MCF 10A (cell line): ENCODE measurements around the gene MOB2. TPM values are rescaled to one million over a fixed set of nuclear protein-coding genes. Genes with fewer than 3 reads are reported as not detected.
"Not testable (repeated sequence)": the region's sequence is repeated elsewhere in the genome, so short reads cannot be mapped to it uniquely, and the experiment has no call there.

ENCODE experiments used
- BruUV-seq: library from RNA; stranded (reverse); fragments of 400-500 nt; replicated peaks from 2 replicates; lab custom pipeline; 2021; lab: Mats Ljungman, UMichigan
- CTCF ChIA-PET: fragments of 300-600 bp; sonication (Branson Sonifier 250); formaldehyde crosslinking; extraction: SDS; loops from one replicate; lab custom pipeline; 2021; ENCODE audit warnings: antibody characterized with exemption, inconsistent platforms; lab: Yijun Ruan, JAX
- POLR2A ChIA-PET: fragments of 300-600, 350-650 bp; sonication (Branson Sonifier 250); formaldehyde crosslinking; extraction: SDS; loops from one replicate; lab custom pipeline; 2020; ENCODE audit warnings: antibody characterized with exemption, inconsistent platforms; lab: Yijun Ruan, JAX
- DNase-seq: peaks from one replicate; pipeline ENCODE4 v3.0.0-alpha.2; 2018; ENCODE audit not compliant: unreplicated experiment
- H3K27ac Mint-ChIP-seq: one replicate; pipeline ENCODE4 v1.8.0; 2022; ENCODE audit warnings: mild to moderate bottlenecking, low read depth, mixed read lengths; ENCODE audit not compliant: unreplicated experiment
- H3K27me3 Mint-ChIP-seq: one replicate; pipeline ENCODE4 v1.8.0; 2022; ENCODE audit warnings: mixed read lengths; ENCODE audit not compliant: insufficient read depth, unreplicated experiment
- H3K36me3 Mint-ChIP-seq: one replicate; pipeline ENCODE4 v1.8.0; 2022; ENCODE audit warnings: mild to moderate bottlenecking, moderate library complexity, mixed read lengths; ENCODE audit not compliant: insufficient read depth, unreplicated experiment
- H3K4me1 Mint-ChIP-seq: one replicate; pipeline ENCODE4 v1.8.0; 2022; ENCODE audit warnings: mixed read lengths; ENCODE audit not compliant: insufficient read depth, unreplicated experiment
- H3K4me3 Mint-ChIP-seq: one replicate; pipeline ENCODE4 v1.8.0; 2022; ENCODE audit warnings: mild to moderate bottlenecking, moderate library complexity, mixed read lengths; ENCODE audit not compliant: unreplicated experiment
- H3K9me3 Mint-ChIP-seq: one replicate; pipeline ENCODE4 v1.8.0; 2022; ENCODE audit warnings: mixed read lengths; ENCODE audit not compliant: unreplicated experiment
- intact Hi-C: fragments of 100-400 bp; cut with micrococcal nuclease; formaldehyde crosslinking; loops from 2 replicates; pipeline ENCODE4 v1.14.1; 2022
- total RNA-seq: library from RNA; stranded (reverse); gene quantifications from 2 replicates; pipeline ENCODE4 v1.2.3, GENCODE V29; 2022
- TF ChIP-seq, protein P1 (sequence below): fragments of 200-600 bp; IDR thresholded peaks from one replicate; pipeline ENCODE4 v1.8.0; 2022; ENCODE audit warnings: antibody characterized with exemption, mild to moderate bottlenecking; ENCODE audit not compliant: unreplicated experiment

Gene MOB2
- total RNA-seq, 1 experiment from 2014 or later = 20.2 TPM

DNA sequence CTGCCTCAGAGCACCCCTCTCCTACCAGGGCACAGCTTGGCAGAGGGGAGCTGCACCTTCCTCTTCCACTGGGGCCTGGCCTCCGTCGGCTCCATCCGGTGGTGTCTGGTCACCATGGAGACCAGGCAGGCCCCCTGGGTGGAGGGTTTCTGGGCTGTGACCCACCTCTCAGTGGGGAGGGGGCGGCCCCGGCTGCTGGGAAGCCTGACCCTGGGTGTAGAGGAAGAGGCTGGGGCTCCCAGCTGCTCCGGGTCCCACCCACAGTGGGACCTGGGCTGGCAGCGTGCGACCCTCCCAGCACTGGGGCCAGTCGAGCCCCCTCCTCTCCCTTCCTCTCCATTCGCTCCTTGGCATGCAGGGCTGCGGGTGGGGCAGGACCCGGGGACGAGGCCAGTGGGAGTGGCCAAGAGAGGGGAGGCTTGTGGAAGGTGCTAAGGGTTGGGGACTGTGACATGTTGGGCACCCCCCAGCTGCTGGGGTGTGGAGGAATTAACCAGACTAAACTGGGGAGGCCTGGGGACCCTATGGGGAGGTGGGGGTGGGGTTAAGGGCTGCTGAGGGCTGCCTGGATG is 50.0 kb downstream of the MOB2 start:
- Mint-ChIP-seq H3K27ac (no peak overlapping the region), H3K4me3 (no peak overlapping the region), H3K9me3 (no peaks in the 10 kb centered on the region), H3K36me3 (no peaks in the 10 kb centered on the region), H3K4me1 (no peaks in the 10 kb centered on the region), H3K27me3 (no peaks in the 10 kb centered on the region)
- CTCF ChIA-PET = no interaction called here
- intact Hi-C loops = no loop called here
- TF ChIP-seq, protein P1, sequence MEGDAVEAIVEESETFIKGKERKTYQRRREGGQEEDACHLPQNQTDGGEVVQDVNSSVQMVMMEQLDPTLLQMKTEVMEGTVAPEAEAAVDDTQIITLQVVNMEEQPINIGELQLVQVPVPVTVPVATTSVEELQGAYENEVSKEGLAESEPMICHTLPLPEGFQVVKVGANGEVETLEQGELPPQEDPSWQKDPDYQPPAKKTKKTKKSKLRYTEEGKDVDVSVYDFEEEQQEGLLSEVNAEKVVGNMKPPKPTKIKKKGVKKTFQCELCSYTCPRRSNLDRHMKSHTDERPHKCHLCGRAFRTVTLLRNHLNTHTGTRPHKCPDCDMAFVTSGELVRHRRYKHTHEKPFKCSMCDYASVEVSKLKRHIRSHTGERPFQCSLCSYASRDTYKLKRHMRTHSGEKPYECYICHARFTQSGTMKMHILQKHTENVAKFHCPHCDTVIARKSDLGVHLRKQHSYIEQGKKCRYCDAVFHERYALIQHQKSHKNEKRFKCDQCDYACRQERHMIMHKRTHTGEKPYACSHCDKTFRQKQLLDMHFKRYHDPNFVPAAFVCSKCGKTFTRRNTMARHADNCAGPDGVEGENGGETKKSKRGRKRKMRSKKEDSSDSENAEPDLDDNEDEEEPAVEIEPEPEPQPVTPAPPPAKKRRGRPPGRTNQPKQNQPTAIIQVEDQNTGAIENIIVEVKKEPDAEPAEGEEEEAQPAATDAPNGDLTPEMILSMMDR = no peak
- POLR2A ChIA-PET = no interaction called here
- no TSS peak for BruUV-seq
- no peak for DNase-seq

DNA sequence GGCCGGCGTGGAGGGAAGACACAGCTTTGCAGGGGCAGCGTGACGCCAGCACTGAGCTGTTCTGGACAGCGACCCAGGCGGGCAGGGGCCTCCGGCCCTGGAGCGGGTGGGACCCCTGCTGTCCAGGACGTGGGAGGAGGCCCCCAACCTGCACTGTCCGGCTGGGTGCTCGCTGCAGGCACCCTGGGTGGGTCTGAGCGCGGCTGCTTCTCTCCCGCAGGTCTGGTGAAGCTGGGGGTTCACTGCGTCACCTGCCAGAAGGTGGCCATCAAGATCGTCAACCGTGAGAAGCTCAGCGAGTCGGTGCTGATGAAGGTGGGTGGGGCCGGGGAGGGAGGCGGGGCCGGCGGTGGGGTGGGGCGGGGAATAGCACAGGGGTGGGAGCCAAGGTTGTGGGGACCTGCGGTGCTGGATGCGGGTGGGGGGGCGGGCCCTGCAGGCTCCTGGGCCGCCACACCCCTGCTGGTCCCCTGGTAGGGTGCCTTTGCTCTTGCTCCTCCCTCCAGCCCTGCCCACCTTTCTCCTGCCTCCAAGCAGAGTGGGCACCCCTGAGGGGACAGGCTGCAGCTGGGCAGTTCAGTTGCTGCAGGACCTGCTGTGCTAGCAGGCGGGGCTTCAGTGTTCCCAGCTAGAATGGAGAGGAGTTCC is 50.6 kb downstream of the MOB2 start:
- ChIA-PET CTCF (no interaction called here), POLR2A (no interaction called here)
- no TSS peak for BruUV-seq
- no peaks in the 10 kb centered on the region for H3K36me3 Mint-ChIP-seq
- H3K4me3 Mint-ChIP-seq = no peak overlapping the region
- TF ChIP-seq, protein P1 = no peak
- intact Hi-C loops = no loop called here
- H3K9me3 Mint-ChIP-seq = no peaks in the 10 kb centered on the region
- H3K27ac Mint-ChIP-seq = no peak overlapping the region
- no peaks in the 10 kb centered on the region for H3K4me1 Mint-ChIP-seq
- H3K27me3 Mint-ChIP-seq = no peaks in the 10 kb centered on the region
- DNase-seq = no peak

DNA sequence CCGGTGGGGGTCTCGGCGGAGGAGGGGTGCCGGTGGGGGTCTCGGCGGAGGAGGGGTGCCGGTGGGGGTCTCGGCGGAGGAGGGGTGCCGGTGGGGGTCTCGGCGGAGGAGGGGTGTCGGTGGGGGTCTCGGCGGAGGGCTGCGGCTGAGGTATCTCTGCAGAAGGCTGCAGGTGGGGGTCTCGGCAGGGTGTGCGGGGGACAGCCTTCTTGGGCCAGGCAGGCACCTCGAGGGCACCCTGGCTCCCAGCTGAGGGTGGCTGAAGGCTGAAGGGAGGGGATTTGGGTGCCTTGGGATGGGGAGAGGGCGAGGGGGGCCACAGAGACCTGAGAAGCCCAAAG is 51.1 kb downstream of the MOB2 start:
- H3K27ac Mint-ChIP-seq, DNase-seq, CTCF ChIA-PET, intact Hi-C loops, H3K4me1 Mint-ChIP-seq, H3K4me3 Mint-ChIP-seq, H3K36me3 Mint-ChIP-seq, H3K27me3 Mint-ChIP-seq, BruUV-seq, H3K9me3 Mint-ChIP-seq, POLR2A ChIA-PET: not testable (repeated sequence)

DNA sequence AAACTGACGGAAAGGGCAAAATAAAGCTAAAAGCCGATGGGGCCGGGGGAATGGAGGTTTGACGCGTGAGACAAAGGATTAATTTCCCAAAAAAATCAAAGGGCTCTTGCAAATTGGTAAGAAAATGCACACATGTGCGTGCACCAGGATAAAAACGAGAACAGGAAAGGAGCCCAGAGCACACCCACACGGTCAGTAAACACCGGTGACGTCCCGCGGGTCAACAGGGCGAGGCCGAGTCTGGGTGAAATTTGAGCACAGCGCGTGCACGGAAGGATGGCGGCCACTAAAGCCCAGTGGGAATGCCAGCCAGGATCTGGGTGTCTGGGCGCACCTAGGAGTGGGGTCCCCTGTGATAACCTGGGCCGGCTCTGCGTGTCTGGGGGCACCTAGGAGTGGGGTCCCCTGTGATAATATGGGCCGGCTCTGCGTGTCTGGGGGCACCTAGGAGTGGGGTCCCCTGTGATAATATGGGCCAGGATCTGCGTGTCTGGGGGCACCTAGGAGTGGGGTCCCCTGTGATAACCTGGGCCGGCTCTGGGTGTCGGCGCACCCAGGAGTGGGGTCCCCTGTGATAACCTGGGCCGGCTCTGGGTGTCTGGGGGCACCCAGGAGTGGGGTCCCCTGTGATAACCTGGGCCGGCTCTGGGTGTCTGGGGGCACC is 52.5 kb downstream of the MOB2 start:
- POLR2A ChIA-PET = no interaction called here
- BruUV-seq = no TSS peak
- H3K9me3 Mint-ChIP-seq = no peaks in the 10 kb centered on the region

More for the DNA sequence above, 52.5 kb downstream of the MOB2 start:
- Mint-ChIP-seq H3K27me3 (no peaks in the 10 kb centered on the region), H3K4me1 (no peaks in the 10 kb centered on the region), H3K36me3 (no peaks in the 10 kb centered on the region), H3K27ac (no peak overlapping the region), H3K4me3 (no peak overlapping the region)
- TF ChIP-seq, protein P1 = no peak
- DNase-seq = no peak
- CTCF ChIA-PET = no interaction called here
- intact Hi-C loops = no loop called here
